Breast epithelium (tissue), 4 donors: Measurements from ENCODE around the gene KCNN4. TPM values are rescaled to one million over a fixed set of nuclear protein-coding genes. Genes with fewer than 3 reads are reported as not detected.
"Not testable (repeated sequence)": the region's sequence is repeated elsewhere in the genome, so short reads cannot be mapped to it uniquely, and the experiment has no call there.

Experiments used
- DNase-seq, 2 donors: peaks; one replicate each; pipeline ENCODE4 v3.0.0-alpha.2; 2019; ENCODE audit warnings: low spot score in 2 of 2
- H3K27ac ChIP-seq, 2 donors: fragments of 200-600 bp; sonication (generic) in 1 of 2; one replicate each; pipeline ENCODE4 v1.5.1; 2016 to 2019; ENCODE audit warnings: mild to moderate bottlenecking in 1 of 2
- H3K27me3 ChIP-seq, 2 donors: fragments of 200-600 bp; sonication (generic) in 1 of 2; one replicate each; pipeline versions ENCODE4 v1.5.1 to v1.6.0; 2017 to 2019; ENCODE audit warnings: control low read depth in 1 of 2, mild to moderate bottlenecking in 1 of 2
- H3K36me3 ChIP-seq: fragments of 200-600 bp; one replicate; pipeline ENCODE4 v1.5.1; 2019
- H3K4me1 ChIP-seq, 2 donors: fragments of 200-600 bp; sonication (generic); one replicate each; pipeline ENCODE4 v1.5.1; 2016 to 2019; ENCODE audit warnings: control low read depth in 1 of 2
- H3K4me3 ChIP-seq, 3 donors: fragments of 200-600 bp; sonication (generic); 1 replicate in 2 of 3; 2 replicates in 1 of 3; pipeline ENCODE4 v1.5.1; 2016 to 2019; ENCODE audit warnings: mild to moderate bottlenecking in 3 of 3, moderate library complexity in 2 of 3
- H3K9me3 ChIP-seq, 2 donors: fragments of 200-600 bp; sonication (generic) in 1 of 2; one replicate each; pipeline ENCODE4 v1.5.1; 2016 to 2019; ENCODE audit warnings: control low read depth in 1 of 2
- POLR2A ChIP-seq: fragments of 450-650 bp; IDR thresholded peaks from one replicate; pipeline ENCODE4 v1.6.1; 2016; ENCODE audit warnings: antibody characterized with exemption, mild to moderate bottlenecking, moderate library complexity
- POLR2AphosphoS5 ChIP-seq, 3 donors: sonication (generic); formaldehyde crosslinking; IDR thresholded peaks; one replicate each; pipeline ENCODE4 v1.6.1; 2017; ENCODE audit warnings: antibody characterized with exemption in 3 of 3
- intact Hi-C: fragments of 100-400 bp; cut with DNase I; formaldehyde crosslinking; loops from one replicate; pipeline ENCODE4 v1.15.1; 2023; ENCODE audit warnings: low total_unique reads
- total RNA-seq, 3 donors: library from RNA; depleted of rRNA; stranded (reverse); fragments of >200 nt; gene quantifications; one replicate each; pipeline ENCODE4 v1.1.0, GENCODE V29; 2016
- TF ChIP-seq, protein P1 (sequence below), 3 donors: fragments of 450-650 bp; IDR thresholded peaks; one replicate each; pipeline ENCODE4 v1.5.1; 2016 to 2017; ENCODE audit warnings: antibody characterized with exemption in 3 of 3, mild to moderate bottlenecking in 3 of 3, moderate library complexity in 3 of 3

Gene KCNN4
- total RNA-seq, 3 donors from 2014 or later, result 1.9 to 61.9 (median 28.2) TPM

DNA sequence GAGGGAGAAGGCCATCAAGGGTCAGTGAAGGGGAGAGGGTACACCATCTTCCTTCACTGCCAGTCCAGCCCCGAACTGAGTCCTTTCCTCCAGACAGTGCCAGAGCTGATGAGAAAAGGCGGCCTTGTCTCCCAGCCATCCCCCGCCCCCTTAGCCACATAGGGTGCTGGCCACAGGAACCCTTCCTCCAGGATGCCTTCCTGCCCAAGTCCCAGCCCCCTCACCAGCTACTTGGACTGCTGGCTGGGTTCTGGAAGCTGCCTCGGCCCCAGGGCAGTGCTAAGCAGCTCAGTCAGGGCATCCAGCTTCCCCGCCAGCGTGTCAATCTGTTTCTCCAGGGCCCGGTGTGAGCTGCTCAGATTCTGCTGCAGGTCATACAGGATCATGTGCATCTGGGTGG, 13.5 kb downstream of the KCNN4 start:
- H3K4me1 ChIP-seq, result peaks cover 0 to 9% of the 10 kb centered on the region in 2 donors
- peak overlapping the region; percentile 78 to 84 for H3K27ac ChIP-seq
- DNase-seq, result no peak
- intact Hi-C loops, result no loop called here
- H3K4me3 ChIP-seq, result no peak overlapping the region
- H3K36me3 ChIP-seq, result no peaks in the 10 kb centered on the region
- TF ChIP-seq POLR2A (no peak), POLR2AphosphoS5 (IDR thresholded peaks at IDR 0.05) (no peak)
- TF ChIP-seq, protein P1, sequence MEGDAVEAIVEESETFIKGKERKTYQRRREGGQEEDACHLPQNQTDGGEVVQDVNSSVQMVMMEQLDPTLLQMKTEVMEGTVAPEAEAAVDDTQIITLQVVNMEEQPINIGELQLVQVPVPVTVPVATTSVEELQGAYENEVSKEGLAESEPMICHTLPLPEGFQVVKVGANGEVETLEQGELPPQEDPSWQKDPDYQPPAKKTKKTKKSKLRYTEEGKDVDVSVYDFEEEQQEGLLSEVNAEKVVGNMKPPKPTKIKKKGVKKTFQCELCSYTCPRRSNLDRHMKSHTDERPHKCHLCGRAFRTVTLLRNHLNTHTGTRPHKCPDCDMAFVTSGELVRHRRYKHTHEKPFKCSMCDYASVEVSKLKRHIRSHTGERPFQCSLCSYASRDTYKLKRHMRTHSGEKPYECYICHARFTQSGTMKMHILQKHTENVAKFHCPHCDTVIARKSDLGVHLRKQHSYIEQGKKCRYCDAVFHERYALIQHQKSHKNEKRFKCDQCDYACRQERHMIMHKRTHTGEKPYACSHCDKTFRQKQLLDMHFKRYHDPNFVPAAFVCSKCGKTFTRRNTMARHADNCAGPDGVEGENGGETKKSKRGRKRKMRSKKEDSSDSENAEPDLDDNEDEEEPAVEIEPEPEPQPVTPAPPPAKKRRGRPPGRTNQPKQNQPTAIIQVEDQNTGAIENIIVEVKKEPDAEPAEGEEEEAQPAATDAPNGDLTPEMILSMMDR (IDR thresholded peaks at IDR 0.05), result no peak
- no peaks in the 10 kb centered on the region for H3K9me3 ChIP-seq
- no peaks in the 10 kb centered on the region for H3K27me3 ChIP-seq

DNA sequence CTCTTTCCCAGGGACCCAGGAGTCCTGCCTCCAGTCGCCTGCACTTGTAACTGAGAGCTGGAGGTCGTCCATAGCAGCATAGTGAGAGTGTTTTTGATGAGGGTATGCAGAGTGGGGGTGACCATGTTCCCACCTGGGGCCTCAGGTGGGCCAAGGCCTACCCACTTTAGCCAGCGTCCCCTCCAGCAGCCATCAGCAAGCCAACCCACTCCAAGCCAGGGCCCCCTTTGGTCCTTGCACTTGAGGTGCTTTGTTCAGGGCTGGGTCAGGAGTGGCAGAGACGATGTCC, 14.1 kb downstream of the KCNN4 start:
- Histone ChIP-seq H3K36me3 (no peaks in the 10 kb centered on the region), H3K4me3 (no peak overlapping the region), H3K4me1 (peaks cover 0 to 9% of the 10 kb centered on the region in 2 donors), H3K9me3 (no peaks in the 10 kb centered on the region), H3K27me3 (no peaks in the 10 kb centered on the region), H3K27ac (peak overlapping the region; percentile 78 to 84)
- TF ChIP-seq, protein P1 (IDR thresholded peaks at IDR 0.05), result peak in 1 of 3 donors; percentile 4
- TF ChIP-seq POLR2AphosphoS5 (IDR thresholded peaks at IDR 0.05) (no peak), POLR2A (no peak)
- DNase-seq, result no peak
- intact Hi-C loops, result no loop called here

DNA sequence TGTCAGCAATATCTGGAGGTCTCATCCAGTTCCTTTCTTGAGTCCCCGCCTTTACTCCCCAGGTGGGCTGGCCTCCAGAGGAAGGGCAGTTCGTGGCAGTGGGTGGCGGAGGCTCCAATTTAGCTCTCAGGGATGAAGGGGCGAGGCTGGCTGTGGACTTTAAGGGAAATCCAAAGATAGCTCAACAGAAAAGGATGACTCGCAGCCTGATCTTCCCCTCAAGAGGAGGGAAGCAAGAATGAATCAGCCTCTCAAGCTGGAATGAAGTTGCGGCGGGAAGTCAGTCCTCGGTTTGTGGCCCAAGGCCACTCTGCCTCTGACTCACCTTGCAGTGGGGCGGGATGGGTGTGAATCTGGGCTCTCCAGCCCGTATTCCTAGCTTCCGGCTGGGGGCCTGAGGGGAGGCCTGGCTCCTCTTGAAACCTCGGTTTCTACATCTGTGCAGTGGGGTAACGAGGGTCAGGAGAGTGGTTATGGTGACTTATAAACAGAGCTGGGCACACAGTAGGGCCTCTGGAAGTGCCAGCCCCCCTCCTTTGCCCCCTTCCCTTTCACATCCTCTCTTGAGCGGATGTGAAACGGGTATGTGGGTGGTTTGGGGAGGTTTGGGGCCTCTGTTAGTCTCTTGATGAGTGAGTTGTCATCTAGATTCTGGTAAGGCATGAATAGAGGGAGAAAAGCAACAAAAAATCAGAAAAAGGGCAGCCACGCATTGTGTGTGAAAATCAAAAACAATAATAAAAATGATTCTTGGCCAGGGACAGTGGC, 15.5 kb downstream of the KCNN4 start:
- H3K27me3 ChIP-seq, result no peaks in the 10 kb centered on the region
- no peaks in the 10 kb centered on the region for H3K36me3 ChIP-seq
- no peaks in the 10 kb centered on the region for H3K9me3 ChIP-seq
- peaks cover 0 to 9% of the 10 kb centered on the region in 2 donors for H3K4me1 ChIP-seq
- H3K4me3 ChIP-seq, result no peak overlapping the region
- H3K27ac ChIP-seq, result peak overlapping the region; percentile 84 to 88
- TF ChIP-seq, protein P1 (IDR thresholded peaks at IDR 0.05), result no peak
- TF ChIP-seq POLR2A (no peak), POLR2AphosphoS5 (IDR thresholded peaks at IDR 0.05) (no peak)
- intact Hi-C loops, result no loop called here
- peak in 1 of 2 donors; percentile 76 for DNase-seq

DNA sequence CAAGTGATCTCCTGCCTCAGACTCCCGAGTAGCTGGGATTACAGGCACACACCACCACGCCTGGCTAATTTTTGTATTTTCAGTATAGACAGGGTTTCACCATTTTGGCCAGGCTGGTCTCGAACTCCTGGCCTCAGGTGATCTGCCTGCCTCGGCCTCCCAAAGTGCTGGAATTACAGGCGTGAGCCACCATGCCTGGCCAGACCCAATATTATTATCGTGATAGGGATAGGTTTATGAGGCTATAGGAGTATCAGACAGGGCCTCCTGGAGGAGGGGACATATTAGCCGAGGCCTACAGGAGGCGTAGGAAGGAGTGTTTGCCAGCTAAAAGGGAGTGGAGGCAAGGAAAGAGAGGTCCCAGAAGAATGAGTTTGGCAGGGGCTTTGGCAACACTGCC, 16.1 kb downstream of the KCNN4 start:
- H3K4me1 ChIP-seq, H3K4me3 ChIP-seq, H3K9me3 ChIP-seq, H3K36me3 ChIP-seq, DNase-seq, H3K27me3 ChIP-seq, intact Hi-C loops: not testable (repeated sequence)
- H3K27ac ChIP-seq, result peak overlapping the region; percentile 84 to 88

DNA sequence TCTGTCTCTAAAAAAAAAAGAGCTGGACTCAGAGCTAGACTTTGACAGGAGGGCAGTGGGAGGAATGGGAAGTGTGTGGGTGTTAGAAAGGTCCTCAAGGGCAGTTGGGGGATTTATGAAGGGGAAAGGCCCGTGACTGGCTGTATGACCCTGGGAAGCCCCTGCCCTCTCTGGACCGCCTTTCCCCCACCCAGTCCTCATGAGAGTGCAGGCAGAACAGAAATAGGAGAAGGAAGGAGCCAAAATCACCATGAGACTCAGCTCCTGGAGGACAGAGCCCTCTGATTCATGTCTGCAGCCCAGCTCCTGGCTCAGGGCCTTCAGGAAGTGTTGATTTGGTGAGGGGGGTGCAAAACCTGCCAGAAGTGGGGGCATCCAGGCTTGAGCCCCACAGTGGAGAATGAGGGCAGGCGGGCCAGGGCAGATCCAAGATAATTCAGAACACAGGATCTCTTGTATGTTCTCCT, 17.3 kb downstream of the KCNN4 start:
- H3K27ac ChIP-seq, result peak overlapping the region; percentile 41 to 84
- TF ChIP-seq POLR2A (no peak), POLR2AphosphoS5 (IDR thresholded peaks at IDR 0.05) (no peak)
- TF ChIP-seq, protein P1 (IDR thresholded peaks at IDR 0.05), result no peak
- no peaks in the 10 kb centered on the region for H3K9me3 ChIP-seq
- H3K4me3 ChIP-seq, result no peak overlapping the region
- peaks cover 0 to 9% of the 10 kb centered on the region in 2 donors for H3K4me1 ChIP-seq
- H3K27me3 ChIP-seq, result no peaks in the 10 kb centered on the region
- no peaks in the 10 kb centered on the region for H3K36me3 ChIP-seq
- intact Hi-C loops, result no loop called here
- DNase-seq, result no peak
